Inflammatory macrophage treated with lipopolysaccharide for 1 hour (primary cell): Measurements from ENCODE around the gene RAD51D.
"Not testable (repeated sequence)": the region's sequence is repeated elsewhere in the genome, so short reads cannot be mapped to it uniquely, and the experiment has no call there.

Source experiments
- DNase-seq, 2 donors: peaks; one replicate each; pipeline ENCODE4 v3.0.0-alpha.2; 2020 to 2022

Gene RAD51D

GRCh38 chr17:35141681-35142466 lies 22.2 kb upstream of the RAD51D start, which contains the start of gene NLE1:
NLE1 (minus strand) TSS chr17:35142303; CDS start chr17:35142275, 28 bp downstream.
- peak; percentile 53 to 77 for DNase-seq

- no peak for DNase-seq
Measured at GRCh38 chr17:35138218-35138617, 18.6 kb upstream of the RAD51D start.

- no peak for DNase-seq
Measured at GRCh38 chr17:35135322-35135721, 15.7 kb upstream of the RAD51D start.

DNA sequence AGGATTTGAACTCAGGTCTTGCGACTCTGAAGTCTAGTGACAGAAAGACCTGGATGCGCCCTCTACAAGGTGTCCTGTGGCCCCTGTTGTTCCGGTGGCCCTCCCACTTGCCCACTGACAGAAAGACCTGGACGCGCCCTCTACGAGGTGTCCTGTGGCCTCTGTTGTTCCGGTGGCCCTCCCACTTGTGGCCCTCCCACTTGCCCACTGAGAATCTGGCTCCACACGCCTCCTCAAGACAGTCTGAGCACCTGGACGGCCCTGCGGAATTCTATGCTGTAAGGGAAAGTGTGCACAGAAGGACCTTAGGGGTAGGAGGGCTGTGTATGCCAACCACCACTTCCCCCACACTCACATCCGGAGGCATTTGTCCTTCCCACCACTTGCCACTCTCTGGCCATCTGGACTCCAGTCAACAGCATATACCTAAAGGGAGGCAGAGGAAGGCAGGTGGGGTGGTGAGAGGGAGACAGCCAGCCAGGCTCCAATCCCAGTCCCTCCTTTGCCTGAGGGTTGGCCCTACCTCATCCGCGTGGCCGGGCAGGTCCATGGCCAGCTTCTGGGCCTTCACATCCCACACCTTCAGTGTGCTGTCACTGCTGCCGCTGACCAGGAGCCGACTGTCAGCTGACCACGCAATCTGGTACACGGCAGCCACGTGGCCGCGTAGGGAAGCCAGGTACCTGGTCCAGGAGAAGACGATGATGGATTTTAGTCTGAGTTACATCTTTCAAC lies 13.3 kb upstream of the RAD51D start:
- no peak for DNase-seq

DNA sequence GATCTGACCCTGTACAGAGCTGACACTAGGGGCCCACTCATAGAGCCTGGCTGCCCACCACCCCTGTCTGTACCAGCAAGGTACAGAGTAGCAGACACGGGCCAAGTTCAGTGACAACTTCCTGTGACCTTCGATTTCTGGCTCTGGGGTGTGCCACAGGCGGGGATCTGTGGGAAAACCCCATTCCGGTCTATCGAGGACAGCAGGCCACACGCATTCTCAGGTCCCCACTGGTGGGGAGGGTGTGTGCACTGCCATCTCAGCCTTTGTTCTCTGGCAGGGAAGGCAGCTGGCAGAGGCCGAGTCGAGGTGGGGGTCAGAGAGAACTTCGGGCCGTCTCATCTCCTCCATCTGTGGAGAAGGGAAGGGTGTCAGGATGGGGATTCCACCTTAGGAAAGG lies 12.4 kb upstream of the RAD51D start:
- DNase-seq, result no peak

DNA sequence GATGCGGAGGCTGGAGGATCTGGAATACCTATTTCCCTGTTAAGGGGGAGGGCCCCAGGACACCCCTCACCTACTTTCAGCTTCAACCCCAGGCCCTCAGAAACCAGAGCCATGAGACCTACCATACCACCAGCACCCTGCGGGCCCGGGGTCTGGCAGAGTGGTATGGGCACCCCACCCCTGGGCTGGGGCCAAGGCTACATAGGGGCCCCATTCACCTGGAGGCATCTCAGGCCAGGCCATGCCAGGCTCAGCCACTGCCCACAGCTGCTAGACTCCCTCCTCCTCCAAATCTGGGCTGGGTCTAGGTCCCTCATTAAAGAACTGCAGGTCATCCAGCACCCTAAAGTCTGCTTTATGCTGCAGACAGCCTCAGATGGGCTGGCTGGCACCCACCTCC lies 10.7 kb upstream of the RAD51D start:
- DNase-seq, result no peak

GRCh38 chr17:35129973-35130351 lies 10.3 kb upstream of the RAD51D start:
- DNase-seq, result no peak

DNA sequence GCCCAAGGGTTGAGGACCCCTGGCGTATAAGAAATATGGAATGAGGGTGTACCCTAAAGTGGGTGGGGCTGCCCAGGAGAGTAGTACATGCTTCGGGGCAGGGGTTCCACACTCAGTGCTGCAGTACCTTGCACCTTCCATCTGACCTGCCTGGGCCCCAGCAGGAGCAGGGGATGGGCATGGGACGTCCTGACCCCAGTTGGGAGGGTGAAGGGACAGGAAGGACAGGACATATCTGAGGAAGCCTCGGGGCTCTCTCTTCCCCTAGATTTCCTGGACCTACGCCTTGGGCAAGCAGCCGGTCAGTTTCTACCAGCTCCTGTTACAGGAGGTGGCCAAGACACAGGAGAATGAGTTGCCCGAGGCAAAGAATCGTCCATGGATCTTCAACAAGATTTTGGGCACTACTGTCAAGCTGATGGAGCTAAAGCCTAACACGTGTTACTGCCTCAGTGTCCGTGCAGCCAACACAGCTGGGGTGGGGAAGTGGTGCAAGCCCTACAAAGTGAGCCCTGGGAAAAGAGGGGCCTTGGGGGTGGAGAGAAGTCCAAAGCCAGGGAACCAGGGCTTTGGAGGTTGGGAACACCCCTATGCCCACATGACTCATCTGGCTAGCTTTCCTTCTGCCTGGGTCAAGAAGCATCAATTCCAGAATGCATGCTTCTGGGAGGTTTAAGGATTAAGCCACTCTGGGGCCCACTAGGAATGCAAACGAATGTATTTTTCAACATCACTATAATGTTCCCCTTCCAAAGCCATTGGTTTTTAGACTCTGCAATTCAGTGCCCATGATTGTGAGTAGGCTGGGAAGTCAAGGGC lies 9.7 kb upstream of the RAD51D start:
- no peak for DNase-seq

DNA sequence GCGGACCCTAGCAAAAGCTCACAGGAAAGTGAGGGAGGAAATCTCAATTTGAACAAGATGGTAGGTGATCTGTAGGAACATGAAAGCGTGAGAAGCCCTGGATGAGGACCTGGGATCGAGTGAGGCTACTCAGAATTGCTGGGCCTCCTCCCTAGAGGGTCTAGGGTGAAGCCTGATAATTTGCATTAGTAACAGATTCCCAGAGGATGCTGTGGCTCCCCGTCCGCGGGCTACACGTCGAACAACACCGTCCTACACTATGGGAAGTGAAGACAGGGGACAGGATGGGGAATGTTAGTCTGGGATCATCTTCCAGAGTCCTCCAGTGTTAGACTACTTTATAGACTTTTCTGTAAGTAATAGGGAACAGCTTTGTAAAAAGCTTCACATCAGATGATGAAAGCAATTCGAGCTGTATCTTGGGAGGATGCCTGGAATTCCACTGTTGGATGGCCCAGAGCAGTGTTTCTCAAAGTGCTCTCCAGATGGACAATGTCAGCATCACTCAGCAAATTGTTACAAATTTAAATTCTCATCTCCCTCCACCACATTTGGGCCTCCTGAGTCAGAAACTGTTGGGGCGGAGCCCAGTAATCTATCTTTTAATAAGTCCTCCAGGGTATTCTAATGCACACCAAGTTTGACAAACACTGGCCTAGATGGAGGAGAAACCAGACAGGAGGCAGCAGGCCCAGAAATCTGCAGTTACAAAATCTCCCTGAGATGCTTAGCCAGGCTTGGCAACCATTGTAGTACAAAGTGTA lies 8.3 kb upstream of the RAD51D start:
- DNase-seq, result no peak

DNA sequence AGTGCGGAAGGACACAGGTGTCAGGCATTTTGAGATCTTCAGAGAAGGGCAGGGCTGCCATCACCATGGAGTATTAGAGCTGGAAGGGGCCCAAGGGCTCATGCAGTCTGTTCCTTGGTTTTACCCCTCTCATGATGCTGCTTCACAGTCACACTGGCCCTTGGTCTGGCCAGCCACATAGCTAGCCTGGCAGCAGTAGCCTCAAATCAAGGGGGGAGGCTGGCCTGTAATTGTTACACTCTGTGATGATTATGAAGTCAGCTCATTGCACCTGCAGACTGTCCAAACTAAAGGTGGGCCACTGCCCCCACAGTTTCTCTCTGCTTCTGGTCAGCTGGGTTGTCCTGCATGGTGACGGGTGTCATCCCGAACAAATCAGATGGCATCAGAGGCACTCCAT lies 1.7 kb upstream of the RAD51D start, which contains the start of gene FNDC8:
Gene FNDC8 (plus strand): TSS at position 301 of the 400 bp plus-strand sequence. CDS start 79 bp downstream, at position 380.
- DNase-seq, result no peak

DNA sequence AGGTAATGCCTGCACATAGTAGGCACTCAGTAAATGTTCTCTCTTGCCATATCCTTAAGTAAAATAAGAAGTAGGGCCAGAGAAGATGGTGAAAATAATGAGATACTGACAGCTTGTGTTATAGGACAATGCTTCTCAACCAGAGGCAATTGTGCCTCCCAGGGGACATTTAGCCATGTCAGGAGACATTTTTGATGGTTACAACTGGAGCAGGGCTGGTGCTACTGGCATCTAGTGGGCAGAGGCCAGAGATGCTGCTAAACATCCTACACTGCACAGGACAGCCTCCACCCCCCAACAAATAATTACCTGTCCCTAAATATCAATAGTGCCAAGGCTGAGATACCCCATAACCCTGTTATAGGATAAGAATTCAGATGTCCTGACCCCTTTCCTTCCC lies 1.7 kb downstream of the RAD51D start:
- DNase-seq, result peak; percentile 36 to 39

- DNase-seq, result no peak
Measured at GRCh38 chr17:35116845-35117244, 2.8 kb downstream of the RAD51D start.

GRCh38 chr17:35110791-35111190 lies 8.9 kb downstream of the RAD51D start:
- DNase-seq, result not testable (repeated sequence)

DNA sequence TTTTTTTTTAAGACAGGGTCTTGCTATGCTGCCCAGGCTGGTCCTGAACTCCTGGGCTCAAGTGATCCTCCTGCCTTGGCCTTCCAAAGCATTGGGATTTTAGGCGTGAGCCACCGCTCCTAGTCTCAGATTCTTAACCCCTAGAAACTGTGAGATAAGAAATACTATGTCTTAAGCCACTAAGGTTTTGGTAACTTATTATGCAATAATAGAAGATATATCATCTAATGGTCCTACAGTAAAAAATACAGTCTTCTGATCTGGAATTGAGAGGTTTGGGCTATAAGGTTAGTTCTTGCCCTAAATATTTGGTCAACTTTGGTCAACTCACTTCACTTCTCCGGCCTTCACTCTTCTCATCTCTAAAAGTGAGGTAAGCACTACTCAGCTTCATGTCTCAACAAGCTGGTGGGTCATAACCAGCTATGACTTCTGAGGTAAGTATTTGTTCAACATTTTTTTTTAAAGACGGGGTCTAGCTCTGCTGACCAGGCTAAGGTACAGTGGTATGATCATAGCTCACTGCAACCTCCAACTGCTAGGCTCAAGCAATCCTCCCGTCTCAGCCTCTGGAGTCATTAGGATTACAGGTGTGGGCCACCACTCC lies 14.7 kb downstream of the RAD51D start:
- DNase-seq, result no peak

GRCh38 chr17:35103271-35103670 lies 16.4 kb downstream of the RAD51D start:
- DNase-seq, result no peak

DNA sequence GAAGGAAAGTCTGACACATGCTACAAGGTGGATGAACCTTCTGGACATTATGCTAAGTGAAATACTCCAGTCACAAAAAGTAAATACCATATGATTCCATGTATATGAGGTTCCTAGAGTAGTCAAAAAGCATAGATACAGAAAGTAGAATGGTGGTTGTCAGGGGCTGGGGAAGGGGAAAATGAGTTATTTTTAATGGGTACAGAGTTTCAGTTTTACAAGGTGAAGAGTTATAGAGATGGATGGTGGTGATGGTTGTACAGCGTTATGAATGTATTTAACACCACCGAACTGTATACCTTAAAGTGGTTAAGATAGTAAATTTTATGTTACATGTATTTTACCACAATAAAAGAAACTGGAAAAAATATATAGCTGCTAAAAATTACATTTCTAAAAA lies 17.9 kb downstream of the RAD51D start:
- DNase-seq, result no peak

DNA sequence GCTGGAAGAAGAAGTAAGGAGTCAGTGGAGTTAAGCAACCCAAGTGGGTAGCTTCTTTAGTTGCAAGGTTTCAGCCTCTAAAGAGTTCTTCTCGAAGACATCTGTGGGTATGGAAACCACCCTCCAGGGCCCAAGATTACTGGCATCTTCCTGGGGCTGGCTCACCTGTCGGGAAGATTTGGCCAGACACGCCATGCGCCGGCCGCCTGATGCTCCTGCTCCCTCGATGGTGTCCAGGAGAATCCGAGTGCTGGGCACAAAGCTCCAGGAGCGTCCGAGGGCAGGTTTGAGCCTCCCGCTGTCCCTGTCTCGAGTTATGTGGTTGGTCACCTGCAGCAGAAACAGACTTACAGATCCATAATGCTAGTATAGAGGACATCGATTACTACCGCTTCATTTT lies 18.6 kb downstream of the RAD51D start:
- DNase-seq, result no peak

DNA sequence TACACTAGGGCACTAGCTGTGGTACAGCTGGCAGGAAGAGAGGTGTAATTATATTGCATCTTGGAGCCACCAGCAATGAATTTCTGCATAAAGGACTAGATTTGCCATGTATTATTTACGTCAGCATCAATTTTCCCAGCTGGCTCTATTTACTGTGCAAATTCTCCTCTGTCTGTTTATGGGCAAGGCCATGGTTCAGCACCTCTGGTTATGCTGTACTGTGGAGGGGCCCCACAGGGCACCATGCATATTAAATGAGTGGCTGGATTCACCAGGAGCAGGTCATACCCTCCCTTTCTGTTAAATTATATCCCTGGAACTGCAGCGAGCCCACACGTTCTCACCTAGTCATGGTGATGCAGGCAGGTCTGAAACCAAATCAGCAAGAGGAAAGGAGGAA lies 19.8 kb downstream of the RAD51D start:
- DNase-seq, result no peak

DNA sequence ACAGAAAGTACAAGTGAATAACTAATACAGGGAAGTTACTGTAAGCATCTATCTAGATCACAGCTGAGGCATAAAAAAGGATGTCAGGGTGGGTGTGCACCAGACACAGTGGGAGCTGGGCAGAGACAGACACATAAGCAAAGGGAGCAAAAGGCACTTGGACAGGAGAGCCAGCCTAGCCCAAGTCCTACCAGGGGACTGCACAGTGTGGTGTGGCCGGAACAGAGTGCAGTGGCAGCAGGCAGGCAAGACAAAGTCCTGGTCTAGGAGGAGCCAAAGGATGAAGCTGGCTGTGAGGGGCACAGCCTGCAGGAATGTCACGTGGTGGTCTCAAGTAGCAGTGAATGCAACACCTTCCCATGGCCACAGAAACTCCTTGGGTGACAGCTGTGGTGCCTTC lies 21.9 kb downstream of the RAD51D start:
- DNase-seq, result no peak

- DNase-seq, result no peak
Measured at GRCh38 chr17:35095741-35096140, 23.9 kb downstream of the RAD51D start.

- peak; percentile 62 to 65 for DNase-seq
Measured at GRCh38 chr17:35094902-35095301, 24.8 kb downstream of the RAD51D start.

DNA sequence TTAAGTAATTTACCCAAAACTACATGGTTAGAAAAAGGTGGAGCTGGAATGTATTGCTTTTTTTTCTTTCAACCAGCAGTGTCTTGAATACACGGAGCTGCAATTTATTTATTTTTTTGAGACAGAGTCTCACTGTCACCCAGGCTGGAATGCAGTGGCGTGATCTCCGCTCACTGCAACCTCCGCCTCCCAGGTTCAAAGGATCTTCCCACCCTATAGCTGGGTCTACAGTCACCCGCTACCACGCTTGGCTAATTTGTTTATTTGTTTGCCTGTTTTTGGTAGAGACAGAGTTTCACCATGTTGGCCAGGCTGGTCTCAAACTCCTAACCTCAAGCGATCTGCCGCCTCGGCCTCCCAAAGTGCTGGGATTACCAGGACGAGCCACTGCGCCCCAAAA lies 29.0 kb downstream of the RAD51D start:
- DNase-seq, result not testable (repeated sequence)
